GM21381 (cell line): Measurements from ENCODE around the gene TMEM30B.

Experiments
- ATAC-seq: cut with Tn5 transposase; IDR thresholded peaks from one replicate; pipeline ENCODE4 v1.9.1; 2021; ENCODE audit warnings: mild to moderate bottlenecking, moderate library complexity; ENCODE audit not compliant: unreplicated experiment

The TMEM30B gene

DNA sequence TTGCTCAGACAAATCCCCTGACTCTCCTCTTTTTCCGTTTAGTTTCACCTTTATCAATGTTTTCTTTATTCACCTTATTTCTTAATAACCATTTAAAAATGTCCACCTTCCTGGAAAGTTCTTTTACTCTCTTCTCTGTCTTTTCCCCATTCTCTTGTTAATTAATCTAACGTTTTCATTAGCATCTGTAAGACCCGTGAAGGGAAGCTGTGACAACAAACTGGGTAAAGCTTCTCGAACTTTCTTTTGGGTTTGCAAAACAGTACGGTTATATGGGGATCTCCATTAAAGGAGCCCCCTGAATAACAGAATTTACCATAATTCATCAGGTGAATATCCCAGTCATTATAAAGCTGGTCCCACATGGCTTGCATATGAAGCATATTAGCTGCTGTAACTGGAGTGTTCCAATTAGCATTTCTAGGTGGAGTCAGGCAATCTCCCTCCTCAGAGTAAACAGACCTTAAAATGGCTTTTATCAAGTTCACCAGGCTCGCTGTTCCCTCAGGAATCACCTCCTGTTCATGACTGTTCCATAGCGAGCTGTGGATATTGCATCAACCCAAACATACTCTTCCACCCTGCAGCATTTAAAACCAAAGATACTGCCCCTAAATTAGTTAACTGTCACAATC is 42.4 kb downstream of the TMEM30B start:
- ATAC-seq = no peak

DNA sequence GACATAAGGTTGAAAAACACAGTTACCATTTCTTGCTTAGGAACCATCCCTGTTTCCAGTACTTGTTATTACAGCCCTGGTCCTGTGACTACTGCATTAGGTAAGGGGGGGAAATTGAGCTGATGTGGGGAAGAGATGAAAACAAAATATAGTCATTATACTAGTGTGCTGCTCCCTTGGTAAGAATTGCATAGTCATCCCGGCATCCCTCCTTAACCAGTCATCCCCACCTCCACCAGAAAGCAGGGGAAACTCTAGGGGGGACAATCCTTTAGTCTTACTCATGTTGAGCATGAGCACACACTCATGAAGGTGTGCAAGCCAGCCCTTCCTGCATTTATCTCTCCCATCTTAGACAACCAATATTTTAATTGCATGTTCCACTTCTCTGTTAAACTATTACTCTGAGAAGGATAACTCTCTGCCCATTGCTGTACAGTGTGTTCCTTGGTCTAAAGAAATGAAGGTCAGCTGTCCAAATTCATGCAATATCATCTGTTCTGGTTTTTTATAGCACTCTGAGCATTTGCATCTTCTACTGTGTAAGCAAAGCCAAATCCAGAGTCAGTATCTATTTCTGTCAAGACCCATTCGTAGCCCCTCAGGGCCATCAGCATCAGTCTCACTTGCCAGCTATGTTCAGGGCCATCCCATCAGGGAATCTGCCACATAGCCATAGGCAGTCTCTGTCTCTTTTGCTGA is 46.8 kb downstream of the TMEM30B start:
- no peak for ATAC-seq

DNA sequence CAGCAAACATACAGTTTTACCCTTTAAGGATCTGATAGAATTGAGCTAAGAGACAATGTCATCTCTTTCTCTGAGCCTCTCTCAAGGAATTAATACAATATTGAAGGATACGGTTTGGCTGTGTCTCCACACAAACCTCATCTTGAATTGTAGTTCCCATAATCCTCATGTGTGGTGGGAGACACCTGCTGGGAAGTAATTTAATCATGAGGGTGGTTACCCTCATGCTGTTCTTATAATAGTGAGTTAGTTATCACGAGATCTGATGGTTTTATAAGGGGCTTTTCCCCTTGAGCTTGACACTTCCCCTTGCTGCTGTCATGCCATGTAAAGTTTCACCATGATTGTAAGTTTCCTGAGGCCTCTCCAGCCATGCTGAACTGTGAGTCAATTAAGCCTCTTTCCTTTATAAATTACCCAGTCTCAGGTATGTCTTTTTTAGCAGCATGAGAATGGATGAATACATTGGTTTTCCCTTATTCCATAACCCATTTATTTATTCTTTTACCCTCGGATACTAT is 47.6 kb downstream of the TMEM30B start:
- no peak for ATAC-seq

DNA sequence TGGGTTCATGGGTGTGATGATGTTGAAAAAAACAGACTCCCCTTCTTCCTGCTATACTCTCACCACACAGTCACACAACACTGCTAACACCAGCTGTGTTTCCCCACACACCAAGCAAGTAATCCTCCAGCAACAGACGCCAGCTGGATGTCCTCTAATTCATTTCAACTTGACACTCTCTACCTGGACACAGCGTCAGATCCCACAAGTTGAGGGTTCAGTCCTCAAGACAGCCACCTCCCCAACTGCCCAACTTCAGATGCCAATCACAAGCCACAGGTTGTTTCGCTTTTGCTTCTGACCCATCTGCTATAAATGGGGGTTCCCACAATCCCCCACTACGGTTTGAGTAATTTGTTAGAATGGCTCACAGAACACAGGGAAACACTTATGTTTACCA is 49.3 kb downstream of the TMEM30B start:
- no peak for ATAC-seq

DNA sequence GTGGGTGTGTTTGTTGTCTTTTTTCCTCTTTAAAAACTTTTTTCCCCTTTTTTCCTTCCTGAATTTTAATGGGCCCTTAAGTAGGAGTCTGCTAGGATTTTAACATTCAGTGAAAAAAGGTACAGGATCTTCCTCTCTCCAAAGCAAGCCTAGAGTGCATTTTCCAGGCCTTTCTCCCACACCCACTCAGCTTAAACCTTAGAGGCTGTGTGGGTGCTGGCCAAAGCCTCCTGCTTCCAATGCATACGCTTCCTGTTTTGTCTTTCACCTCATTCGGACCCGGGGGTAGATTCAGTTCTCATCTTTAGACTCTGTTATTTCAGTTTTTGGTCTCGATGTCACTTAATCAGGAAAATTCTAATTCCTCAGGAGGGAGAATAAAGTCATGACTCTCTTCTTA is 51.2 kb downstream of the TMEM30B start:
- no peak for ATAC-seq

DNA sequence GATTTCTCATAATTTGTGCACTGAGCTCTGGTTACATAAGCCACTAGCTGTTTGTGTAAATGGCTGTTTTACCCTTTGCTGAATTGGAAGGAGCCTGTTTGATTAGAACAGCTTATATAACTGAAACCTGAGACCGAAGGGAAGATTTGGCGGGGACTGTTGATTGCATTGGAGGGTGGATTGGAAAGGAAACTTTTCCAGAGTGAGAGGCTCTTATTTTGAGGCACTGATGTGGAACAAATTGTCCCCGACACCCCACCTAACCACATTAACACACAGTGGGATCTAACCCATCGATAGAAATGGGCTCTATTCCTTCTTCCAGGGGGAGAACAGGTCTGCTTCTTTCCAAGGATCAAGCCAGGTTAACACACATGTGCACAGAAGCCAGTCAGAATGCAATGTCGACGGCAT is 51.7 kb downstream of the TMEM30B start:
- ATAC-seq = no peak

DNA sequence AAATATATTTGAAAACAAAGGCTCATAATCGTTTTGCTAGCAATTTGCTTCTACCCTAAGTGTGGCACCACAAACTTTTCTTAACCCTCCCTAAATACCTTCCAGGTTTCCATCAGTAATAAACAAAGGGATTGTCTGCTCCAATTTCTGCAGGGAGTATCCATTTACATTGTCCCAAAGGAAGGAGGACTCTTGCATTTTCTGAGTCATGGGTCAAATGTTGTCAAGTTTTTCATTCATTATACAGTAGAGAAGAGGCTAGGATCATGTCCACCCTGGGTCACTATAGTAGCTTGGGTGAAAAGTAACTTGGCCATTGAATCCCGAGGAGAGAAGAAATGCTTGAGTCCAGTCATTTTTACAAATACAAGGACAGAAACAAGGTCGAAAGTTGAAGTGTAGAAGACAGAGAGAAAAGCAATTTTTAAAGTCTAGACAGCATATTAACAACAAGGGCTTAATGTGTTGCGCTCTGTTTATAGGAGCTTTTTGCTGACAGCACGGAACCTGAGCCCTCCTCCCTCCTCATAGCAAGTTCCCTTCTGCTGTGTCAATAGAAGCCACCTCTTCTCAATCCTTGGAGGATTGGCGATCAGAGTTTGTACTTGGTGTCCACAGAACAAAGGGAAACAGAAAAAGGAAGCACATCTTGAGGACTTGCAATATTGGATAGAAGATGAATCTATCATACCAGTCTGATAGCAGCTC is 53.1 kb downstream of the TMEM30B start:
- ATAC-seq = no peak
